Measurements from ENCODE around the gene C9orf50. TPM values are rescaled to one million over a fixed set of nuclear protein-coding genes. Genes with fewer than 3 reads are reported as not detected.
"Not testable (repeated sequence)": the region's sequence is repeated elsewhere in the genome, so short reads cannot be mapped to it uniquely, and the experiment has no call there.

C9orf50 gene
- total RNA-seq, 1 donor from 2014 or later = 1.0 TPM

- DNase-seq (ENCODE audit: low spot score) = no peak
Measured at GRCh38 chr9:129648092-129648763, 27.3 kb upstream of the C9orf50 start.

- no peak for DNase-seq (ENCODE audit: low spot score)
Measured at GRCh38 chr9:129647635-129648034, 26.7 kb upstream of the C9orf50 start.

GRCh38 chr9:129646654-129647053 lies 25.8 kb upstream of the C9orf50 start:
- no peak for DNase-seq (ENCODE audit: low spot score)

GRCh38 chr9:129646252-129646651 lies 25.4 kb upstream of the C9orf50 start:
- DNase-seq (ENCODE audit: low spot score) = no peak

GRCh38 chr9:129644902-129645301 lies 24.0 kb upstream of the C9orf50 start:
- DNase-seq (ENCODE audit: low spot score) = no peak

- DNase-seq (ENCODE audit: low spot score) = no peak
Measured at GRCh38 chr9:129644365-129644764, 23.5 kb upstream of the C9orf50 start.

- no peak for DNase-seq (ENCODE audit: low spot score)
Measured at GRCh38 chr9:129643706-129644105, 22.8 kb upstream of the C9orf50 start.

- DNase-seq (ENCODE audit: low spot score) = peak; percentile 96
Measured at GRCh38 chr9:129641750-129642585, 21.1 kb upstream of the C9orf50 start, which contains the start of gene ASB6. Gene ASB6, minus strand, starts transcription at chr9:129642151. Its CDS starts 152 bp downstream, at chr9:129641999.

- no peak for DNase-seq (ENCODE audit: low spot score)
Measured at GRCh38 chr9:129640871-129641749, 20.2 kb upstream of the C9orf50 start.

- DNase-seq (ENCODE audit: low spot score) = no peak
Measured at GRCh38 chr9:129640086-129640870, 19.4 kb upstream of the C9orf50 start.

GRCh38 chr9:129639756-129640085 lies 18.8 kb upstream of the C9orf50 start:
- no peak for DNase-seq (ENCODE audit: low spot score)

- DNase-seq (ENCODE audit: low spot score) = no peak
Measured at GRCh38 chr9:129639034-129639630, 18.2 kb upstream of the C9orf50 start.

GRCh38 chr9:129637673-129638439 lies 17.0 kb upstream of the C9orf50 start:
- DNase-seq (ENCODE audit: low spot score) = no peak

- DNase-seq (ENCODE audit: low spot score) = no peak
Measured at GRCh38 chr9:129637102-129637501, 16.2 kb upstream of the C9orf50 start.

GRCh38 chr9:129636343-129636742 lies 15.4 kb upstream of the C9orf50 start:
- DNase-seq (ENCODE audit: low spot score) = not testable (repeated sequence)

- DNase-seq (ENCODE audit: low spot score) = no peak
Measured at GRCh38 chr9:129635099-129636065, 14.5 kb upstream of the C9orf50 start.

- DNase-seq (ENCODE audit: low spot score) = no peak
Measured at GRCh38 chr9:129633848-129634247, 12.9 kb upstream of the C9orf50 start.

- DNase-seq (ENCODE audit: low spot score) = no peak
Measured at GRCh38 chr9:129633207-129633606, 12.3 kb upstream of the C9orf50 start.

GRCh38 chr9:129632460-129632859 lies 11.6 kb upstream of the C9orf50 start:
- no peak for DNase-seq (ENCODE audit: low spot score)
